T-helper 2 cell treated with Interferon-gamma antibody and Interleukin-4, amounts not matched to agents 5 μg/mL and 100 μg/mL, for 36 hours (primary cell): Measurements from ENCODE around the gene BSND.
A peak's percentile ranks its signal among the peaks of the same experiment; 100 is the strongest.
"Not testable (repeated sequence)": the region's sequence is repeated elsewhere in the genome, so short reads cannot be mapped to it uniquely, and the experiment has no call there.

ENCODE experiments used
- DNase-seq: peaks from one replicate; pipeline ENCODE4 v3.0.0; 2021; ENCODE audit warnings: low spot score
- H3K27ac Mint-ChIP-seq: one replicate; pipeline ENCODE4 v1.8.0; 2021; ENCODE audit warnings: mild to moderate bottlenecking, mixed read lengths
- H3K27me3 Mint-ChIP-seq: one replicate; pipeline ENCODE4 v1.8.0; 2021; ENCODE audit warnings: low read depth, mixed read lengths
- H3K36me3 Mint-ChIP-seq: one replicate; pipeline ENCODE4 v1.8.0; 2021; ENCODE audit warnings: low read depth, mixed read lengths
- H3K4me1 Mint-ChIP-seq: one replicate; pipeline ENCODE4 v1.8.0; 2021; ENCODE audit warnings: low read depth, mixed read lengths
- H3K4me3 Mint-ChIP-seq: one replicate; pipeline ENCODE4 v1.8.0; 2022; ENCODE audit warnings: mild to moderate bottlenecking, moderate library complexity, mixed read lengths
- H3K9me3 Mint-ChIP-seq: one replicate; pipeline ENCODE4 v1.8.0; 2021; ENCODE audit warnings: mixed read lengths

BSND gene

DNA sequence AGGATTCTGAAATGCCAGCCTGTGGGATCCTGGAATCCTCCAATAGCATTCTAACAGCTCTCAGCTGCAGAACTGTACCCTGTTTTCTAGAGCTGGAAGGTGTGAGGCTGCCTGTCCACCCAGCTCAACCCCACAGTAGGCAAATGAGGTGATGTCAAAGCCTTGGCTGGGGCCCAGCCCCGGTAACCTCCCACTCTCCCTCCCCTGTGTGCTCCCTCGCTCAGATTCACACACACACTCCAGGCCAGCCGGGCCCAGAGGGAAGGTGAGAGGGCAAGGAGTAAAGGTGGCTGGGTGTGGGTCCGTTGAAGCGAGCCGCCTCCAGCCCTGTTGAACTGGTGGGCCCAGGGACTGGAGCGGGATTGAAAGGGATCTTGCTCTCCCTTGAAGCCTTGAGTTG is at the start of gene BSND:
Gene BSND, plus strand, starts transcription at position 257 of the 400 bp plus-strand sequence. CDS start 254 bp downstream, outside the sequence.
- no peak within 1 kb of the TSS for H3K4me3 Mint-ChIP-seq
- no peaks in the 10 kb centered on the region for H3K36me3 Mint-ChIP-seq
- H3K4me1 Mint-ChIP-seq = peaks cover 18% of the 10 kb centered on the region
- peaks cover 39% of the 10 kb centered on the region for H3K27me3 Mint-ChIP-seq
- H3K9me3 Mint-ChIP-seq = peaks cover 5% of the 10 kb centered on the region
- H3K27ac Mint-ChIP-seq = no peak within 1 kb of the TSS
- DNase-seq = no peak

DNA sequence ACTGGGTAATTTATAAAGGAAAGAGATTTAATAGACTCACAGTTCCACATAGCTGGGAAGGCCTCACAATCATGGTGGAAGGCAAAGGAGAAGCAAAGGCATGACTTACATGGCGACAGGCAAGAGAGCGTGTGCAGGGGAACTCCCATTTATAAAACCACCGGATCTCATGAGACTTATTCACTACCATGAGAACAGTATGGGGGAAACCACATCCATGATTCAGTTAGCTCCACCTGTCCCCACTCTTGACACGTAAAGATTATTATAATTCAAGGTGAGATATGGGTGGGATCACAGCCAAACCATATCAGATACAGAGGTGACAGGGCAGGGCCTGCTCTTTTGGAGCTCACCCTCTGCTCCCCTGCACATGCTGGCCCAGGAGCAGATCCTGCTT is 49.7 kb upstream of the BSND start:
- Mint-ChIP-seq H3K36me3 (no peaks in the 10 kb centered on the region), H3K4me3 (no peak overlapping the region), H3K9me3 (no peaks in the 10 kb centered on the region), H3K27me3 (peaks cover 2% of the 10 kb centered on the region), H3K27ac (no peak overlapping the region), H3K4me1 (peaks cover 11% of the 10 kb centered on the region)
- no peak for DNase-seq

DNA sequence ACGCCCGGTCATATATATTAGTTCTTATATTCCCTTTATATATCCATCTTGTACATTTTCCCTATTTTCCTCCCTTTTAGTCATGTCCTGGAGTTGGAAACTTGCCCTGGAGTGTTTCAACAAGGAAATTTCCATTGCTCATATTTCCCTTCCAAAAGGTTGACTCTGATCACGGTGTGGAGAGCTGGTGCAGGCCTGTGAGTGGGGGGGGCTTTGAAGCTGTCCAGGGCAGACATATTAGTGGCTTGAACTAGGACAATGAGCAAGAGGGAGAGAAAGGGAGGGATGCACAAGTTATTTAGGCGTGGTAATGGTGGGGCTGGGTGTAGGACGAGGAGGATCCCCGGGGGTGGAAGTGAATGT is 48.7 kb upstream of the BSND start:
- Mint-ChIP-seq H3K4me1 (peaks cover 8% of the 10 kb centered on the region), H3K27me3 (peaks cover 3% of the 10 kb centered on the region), H3K4me3 (no peak overlapping the region), H3K36me3 (no peaks in the 10 kb centered on the region), H3K27ac (no peak overlapping the region), H3K9me3 (no peaks in the 10 kb centered on the region)
- DNase-seq = no peak

DNA sequence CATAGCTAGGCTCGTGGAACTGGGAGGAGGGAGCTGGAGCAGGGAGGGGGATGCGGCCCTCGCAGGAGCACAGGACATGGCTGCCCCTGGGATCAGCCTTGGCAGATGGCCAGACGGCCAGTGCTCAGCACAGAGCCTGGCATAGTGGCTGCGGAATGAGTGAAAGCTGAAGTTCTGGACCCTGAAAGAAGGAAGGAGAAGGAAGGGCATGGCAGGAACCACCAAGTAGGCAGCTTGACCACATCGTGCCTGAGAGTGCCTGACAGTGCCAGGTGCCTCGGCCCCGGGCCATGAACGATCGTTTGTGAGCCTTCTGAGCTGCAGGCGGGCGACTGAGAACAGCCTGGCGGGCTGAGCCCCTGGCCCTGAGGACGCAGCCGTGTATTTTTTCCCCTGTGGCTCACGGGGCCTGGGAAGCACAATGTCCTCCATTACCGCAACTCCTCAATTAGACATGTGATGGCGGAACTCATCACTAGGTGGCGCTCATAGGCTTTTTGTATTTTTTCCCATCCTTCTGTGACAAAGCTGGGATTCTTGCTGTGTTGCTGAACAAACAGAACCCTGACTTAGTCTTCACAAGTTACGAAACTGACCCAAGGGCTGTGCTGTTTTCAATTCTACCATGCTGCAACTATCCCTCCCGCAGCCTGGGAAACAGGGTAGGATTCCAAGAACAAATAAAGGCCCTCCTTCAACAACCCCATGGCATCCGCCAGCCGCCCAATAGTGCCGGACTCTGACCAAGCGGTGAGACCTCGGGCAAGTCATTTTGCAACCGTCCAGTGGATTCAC is 48.2 kb upstream of the BSND start:
- no peaks in the 10 kb centered on the region for H3K36me3 Mint-ChIP-seq
- H3K27ac Mint-ChIP-seq = no peak overlapping the region
- H3K4me3 Mint-ChIP-seq = no peak overlapping the region
- DNase-seq = peak; percentile 45
- peaks cover 8% of the 10 kb centered on the region for H3K27me3 Mint-ChIP-seq
- H3K9me3 Mint-ChIP-seq = no peaks in the 10 kb centered on the region
- H3K4me1 Mint-ChIP-seq = peaks cover 3% of the 10 kb centered on the region

- H3K4me1 Mint-ChIP-seq = peaks cover 3% of the 10 kb centered on the region
These were observed 46.9 kb upstream of the BSND start for GRCh38 chr1:54951810-54952226.

DNA sequence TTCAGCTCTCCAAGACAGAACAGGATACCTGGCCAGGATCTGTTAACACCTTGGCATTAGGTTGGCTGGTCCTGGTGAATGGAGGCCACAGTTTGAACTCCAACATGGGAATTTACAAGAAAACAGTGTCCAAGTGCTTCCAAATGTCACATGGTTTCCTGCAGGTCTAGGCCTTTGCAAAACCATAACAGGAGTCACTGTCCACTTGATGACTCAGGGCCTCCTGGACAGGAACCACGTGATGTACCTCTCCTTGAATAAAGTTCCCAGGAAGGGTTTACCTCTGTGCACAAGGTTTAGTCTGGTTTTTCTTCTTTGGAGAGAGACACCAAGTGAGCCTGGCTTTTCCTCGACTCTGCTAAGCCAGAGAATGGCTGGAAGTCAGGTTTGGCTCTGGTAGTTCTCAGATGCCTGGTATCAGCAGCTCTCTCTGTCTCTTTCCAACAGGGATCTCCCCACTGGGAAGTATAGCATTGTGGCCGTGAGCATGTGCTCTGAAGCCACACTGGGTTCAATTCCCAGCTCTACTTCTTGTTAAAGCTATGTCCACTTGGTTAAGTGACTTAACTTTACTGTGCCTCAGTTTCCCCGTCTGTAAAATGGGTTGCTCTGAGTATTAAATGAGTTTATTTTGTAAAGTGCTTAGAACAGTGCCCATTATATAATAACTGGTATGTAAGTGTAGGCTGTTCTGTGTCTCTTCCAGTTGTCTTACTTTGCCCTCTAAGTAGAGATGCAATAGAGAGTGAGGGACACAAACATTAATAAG is 45.6 kb upstream of the BSND start:
- Mint-ChIP-seq H3K27ac (no peak overlapping the region), H3K4me3 (no peak overlapping the region), H3K27me3 (peaks cover 19% of the 10 kb centered on the region), H3K36me3 (no peaks in the 10 kb centered on the region), H3K9me3 (no peaks in the 10 kb centered on the region), H3K4me1 (peaks cover 3% of the 10 kb centered on the region)
- no peak for DNase-seq

More at GRCh38 chr1:54951810-54952226, 46.9 kb upstream of the BSND start:
- Mint-ChIP-seq H3K9me3 (no peaks in the 10 kb centered on the region), H3K4me3 (no peak overlapping the region), H3K36me3 (no peaks in the 10 kb centered on the region), H3K27me3 (peaks cover 14% of the 10 kb centered on the region), H3K27ac (no peak overlapping the region)
- DNase-seq = no peak

DNA sequence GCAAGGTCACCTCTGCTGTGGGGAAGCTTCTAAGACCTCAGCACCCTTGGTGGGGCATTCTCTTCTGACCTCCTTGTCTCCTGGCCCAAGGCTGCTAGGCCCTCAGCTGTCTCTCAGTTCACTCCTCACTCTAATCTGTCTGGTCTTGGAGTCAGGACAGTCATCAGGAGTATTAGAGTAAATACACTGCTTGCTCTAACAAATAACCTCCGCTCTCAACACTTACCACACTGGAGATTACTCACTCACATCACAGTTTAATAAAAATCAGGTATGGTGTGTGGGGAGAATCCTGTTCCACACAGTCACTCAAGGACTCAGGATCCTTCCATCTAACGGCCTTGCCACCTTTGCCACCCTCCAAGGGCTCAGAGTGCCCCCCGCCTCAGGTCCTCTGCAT is 44.9 kb upstream of the BSND start:
- DNase-seq = no peak
- Mint-ChIP-seq H3K27ac (no peak overlapping the region), H3K27me3 (peaks cover 24% of the 10 kb centered on the region), H3K4me1 (peaks cover 2% of the 10 kb centered on the region), H3K9me3 (peaks cover 3% of the 10 kb centered on the region), H3K4me3 (no peak overlapping the region), H3K36me3 (no peaks in the 10 kb centered on the region)

- Mint-ChIP-seq H3K4me1 (no peaks in the 10 kb centered on the region), H3K27ac (no peak overlapping the region), H3K36me3 (no peaks in the 10 kb centered on the region), H3K27me3 (peaks cover 25% of the 10 kb centered on the region), H3K9me3 (peaks cover 5% of the 10 kb centered on the region), H3K4me3 (no peak overlapping the region)
- DNase-seq = no peak
These were observed 43.4 kb upstream of the BSND start for GRCh38 chr1:54955359-54955758.

GRCh38 chr1:54956726-54957125 is 42.0 kb upstream of the BSND start:
- no peaks in the 10 kb centered on the region for H3K4me1 Mint-ChIP-seq
- H3K4me3 Mint-ChIP-seq = no peak overlapping the region
- DNase-seq = no peak

GRCh38 chr1:54959241-54959640 is 39.5 kb upstream of the BSND start:
- H3K4me3 Mint-ChIP-seq = no peak overlapping the region
- H3K36me3 Mint-ChIP-seq = no peaks in the 10 kb centered on the region
- no peaks in the 10 kb centered on the region for H3K4me1 Mint-ChIP-seq
- no peak for DNase-seq
- peaks cover 5% of the 10 kb centered on the region for H3K9me3 Mint-ChIP-seq
- H3K27ac Mint-ChIP-seq = no peak overlapping the region
- peaks cover 27% of the 10 kb centered on the region for H3K27me3 Mint-ChIP-seq

More at GRCh38 chr1:54956726-54957125, 42.0 kb upstream of the BSND start:
- Mint-ChIP-seq H3K36me3 (no peaks in the 10 kb centered on the region), H3K9me3 (peaks cover 5% of the 10 kb centered on the region), H3K27me3 (peaks cover 25% of the 10 kb centered on the region), H3K27ac (no peak overlapping the region)

- Mint-ChIP-seq H3K36me3 (no peaks in the 10 kb centered on the region), H3K9me3 (peaks cover 5% of the 10 kb centered on the region), H3K4me3 (no peak overlapping the region), H3K4me1 (peaks cover 8% of the 10 kb centered on the region), H3K27me3 (peaks cover 12% of the 10 kb centered on the region), H3K27ac (no peak overlapping the region)
- no peak for DNase-seq
These were observed 35.9 kb upstream of the BSND start for GRCh38 chr1:54962612-54963395.

DNA sequence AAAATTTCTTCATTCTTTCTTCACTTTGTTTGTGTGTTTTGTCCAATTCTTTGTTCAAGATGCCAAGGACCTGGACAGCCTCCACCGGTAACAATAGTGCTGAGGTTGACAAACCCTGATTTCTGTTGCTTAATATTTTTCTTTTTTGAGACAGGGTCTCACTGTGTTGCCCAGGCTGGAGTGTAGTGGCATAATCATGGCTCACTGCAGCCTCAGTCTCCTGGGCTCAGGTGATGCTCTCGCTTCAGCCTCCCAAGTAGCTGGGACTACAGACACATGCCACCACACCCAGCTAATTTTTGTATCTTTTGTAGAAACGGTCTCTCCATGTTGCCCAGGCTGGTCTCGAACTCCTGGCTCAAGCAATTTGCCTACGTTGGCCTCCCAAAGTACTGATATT is 34.9 kb upstream of the BSND start:
- not testable (repeated sequence) for H3K4me3 Mint-ChIP-seq, DNase-seq, H3K27ac Mint-ChIP-seq, H3K27me3 Mint-ChIP-seq, H3K4me1 Mint-ChIP-seq, H3K36me3 Mint-ChIP-seq, H3K9me3 Mint-ChIP-seq

GRCh38 chr1:54965624-54966340 is 33.0 kb upstream of the BSND start:
- DNase-seq = no peak
- no peak overlapping the region for H3K27ac Mint-ChIP-seq

More at GRCh38 chr1:54965624-54966340, 33.0 kb upstream of the BSND start:
- H3K4me3 Mint-ChIP-seq = no peak overlapping the region
- peaks cover 8% of the 10 kb centered on the region for H3K4me1 Mint-ChIP-seq
- H3K36me3 Mint-ChIP-seq = no peaks in the 10 kb centered on the region
- peaks cover 12% of the 10 kb centered on the region for H3K27me3 Mint-ChIP-seq
- H3K9me3 Mint-ChIP-seq = no peaks in the 10 kb centered on the region
